HL-60 (cell line): ENCODE measurements around the gene ALDH5A1.

Experiments
- DNase-seq, 2 experiments: peaks; one replicate each; pipeline ENCODE4 v3.0.0-alpha.2; 2010 to 2020; ENCODE audit warnings: low read depth in 1 of 2, low spot score in 1 of 2
- H3K27ac ChIP-seq: fragments of 250-450 bp; sonication (Bioruptor Pico); replicated peaks from 2 replicates; pipeline ENCODE4 v1.5.1; 2020; ENCODE audit warnings: mild to moderate bottlenecking, moderate library complexity
- H3K27me3 ChIP-seq: fragments of 250-450 bp; sonication (Bioruptor Pico); 2 replicates; pipeline ENCODE4 v1.5.1; 2021; ENCODE audit warnings: mild to moderate bottlenecking, moderate library complexity; ENCODE audit not compliant: insufficient read depth, poor library complexity, severe bottlenecking
- H3K4me3 ChIP-seq: replicated peaks from 2 replicates; pipeline ENCODE4 v1.5.1; 2011; ENCODE audit warnings: mild to moderate bottlenecking, control low read depth, low read length; ENCODE audit not compliant: insufficient read depth
- GABPA ChIP-seq: IDR thresholded peaks from 2 replicates; pipeline ENCODE4 v1.6.1; 2012; ENCODE audit warnings: low read depth
- POLR2AphosphoS5 ChIP-seq: IDR thresholded peaks from 2 replicates; pipeline ENCODE4 v1.6.1; 2012; ENCODE audit warnings: low read depth
- SPI1 ChIP-seq: IDR thresholded peaks from 2 replicates; pipeline ENCODE4 v1.6.1; 2012; ENCODE audit warnings: low read depth, mild to moderate bottlenecking, borderline replicate concordance
- TF ChIP-seq, protein P1 (sequence below): IDR thresholded peaks from 2 replicates; pipeline ENCODE4 v1.6.1; 2012; ENCODE audit warnings: low read depth; ENCODE audit not compliant: insufficient replicate concordance
- TF ChIP-seq, protein P2 (sequence below): IDR thresholded peaks from one replicate; pipeline ENCODE4 v1.5.1; 2011; ENCODE audit warnings: low read length, control low read depth, inconsistent platforms; ENCODE audit not compliant: insufficient read depth

ALDH5A1 gene

DNA sequence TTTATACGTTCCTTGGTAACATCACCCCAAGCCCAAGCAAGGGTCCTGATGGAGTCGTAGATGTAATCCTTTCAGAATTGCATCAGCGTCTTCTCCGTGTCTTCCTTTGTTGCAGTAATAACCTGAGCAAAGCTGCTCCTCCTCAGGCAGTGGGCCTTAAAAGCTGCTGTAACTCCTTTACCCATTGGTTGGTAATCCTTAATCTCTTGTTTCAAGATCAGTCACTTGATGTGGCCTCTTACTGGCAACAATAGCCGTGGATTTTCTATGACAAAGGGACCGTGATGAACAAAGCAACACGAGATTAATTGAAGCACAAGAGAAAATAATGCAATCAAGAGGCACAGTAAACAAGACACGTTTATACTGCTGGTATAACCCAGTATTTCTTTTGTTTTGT, 44.6 kb downstream of the ALDH5A1 start:
- H3K27ac ChIP-seq = no peak overlapping the region
- H3K27me3 ChIP-seq = no peaks in the 10 kb centered on the region
- TF ChIP-seq, protein P1, sequence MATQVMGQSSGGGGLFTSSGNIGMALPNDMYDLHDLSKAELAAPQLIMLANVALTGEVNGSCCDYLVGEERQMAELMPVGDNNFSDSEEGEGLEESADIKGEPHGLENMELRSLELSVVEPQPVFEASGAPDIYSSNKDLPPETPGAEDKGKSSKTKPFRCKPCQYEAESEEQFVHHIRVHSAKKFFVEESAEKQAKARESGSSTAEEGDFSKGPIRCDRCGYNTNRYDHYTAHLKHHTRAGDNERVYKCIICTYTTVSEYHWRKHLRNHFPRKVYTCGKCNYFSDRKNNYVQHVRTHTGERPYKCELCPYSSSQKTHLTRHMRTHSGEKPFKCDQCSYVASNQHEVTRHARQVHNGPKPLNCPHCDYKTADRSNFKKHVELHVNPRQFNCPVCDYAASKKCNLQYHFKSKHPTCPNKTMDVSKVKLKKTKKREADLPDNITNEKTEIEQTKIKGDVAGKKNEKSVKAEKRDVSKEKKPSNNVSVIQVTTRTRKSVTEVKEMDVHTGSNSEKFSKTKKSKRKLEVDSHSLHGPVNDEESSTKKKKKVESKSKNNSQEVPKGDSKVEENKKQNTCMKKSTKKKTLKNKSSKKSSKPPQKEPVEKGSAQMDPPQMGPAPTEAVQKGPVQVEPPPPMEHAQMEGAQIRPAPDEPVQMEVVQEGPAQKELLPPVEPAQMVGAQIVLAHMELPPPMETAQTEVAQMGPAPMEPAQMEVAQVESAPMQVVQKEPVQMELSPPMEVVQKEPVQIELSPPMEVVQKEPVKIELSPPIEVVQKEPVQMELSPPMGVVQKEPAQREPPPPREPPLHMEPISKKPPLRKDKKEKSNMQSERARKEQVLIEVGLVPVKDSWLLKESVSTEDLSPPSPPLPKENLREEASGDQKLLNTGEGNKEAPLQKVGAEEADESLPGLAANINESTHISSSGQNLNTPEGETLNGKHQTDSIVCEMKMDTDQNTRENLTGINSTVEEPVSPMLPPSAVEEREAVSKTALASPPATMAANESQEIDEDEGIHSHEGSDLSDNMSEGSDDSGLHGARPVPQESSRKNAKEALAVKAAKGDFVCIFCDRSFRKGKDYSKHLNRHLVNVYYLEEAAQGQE = no peak
- TF ChIP-seq SPI1 (no peak), GABPA (no peak), POLR2AphosphoS5 (no peak)
- TF ChIP-seq, protein P2, sequence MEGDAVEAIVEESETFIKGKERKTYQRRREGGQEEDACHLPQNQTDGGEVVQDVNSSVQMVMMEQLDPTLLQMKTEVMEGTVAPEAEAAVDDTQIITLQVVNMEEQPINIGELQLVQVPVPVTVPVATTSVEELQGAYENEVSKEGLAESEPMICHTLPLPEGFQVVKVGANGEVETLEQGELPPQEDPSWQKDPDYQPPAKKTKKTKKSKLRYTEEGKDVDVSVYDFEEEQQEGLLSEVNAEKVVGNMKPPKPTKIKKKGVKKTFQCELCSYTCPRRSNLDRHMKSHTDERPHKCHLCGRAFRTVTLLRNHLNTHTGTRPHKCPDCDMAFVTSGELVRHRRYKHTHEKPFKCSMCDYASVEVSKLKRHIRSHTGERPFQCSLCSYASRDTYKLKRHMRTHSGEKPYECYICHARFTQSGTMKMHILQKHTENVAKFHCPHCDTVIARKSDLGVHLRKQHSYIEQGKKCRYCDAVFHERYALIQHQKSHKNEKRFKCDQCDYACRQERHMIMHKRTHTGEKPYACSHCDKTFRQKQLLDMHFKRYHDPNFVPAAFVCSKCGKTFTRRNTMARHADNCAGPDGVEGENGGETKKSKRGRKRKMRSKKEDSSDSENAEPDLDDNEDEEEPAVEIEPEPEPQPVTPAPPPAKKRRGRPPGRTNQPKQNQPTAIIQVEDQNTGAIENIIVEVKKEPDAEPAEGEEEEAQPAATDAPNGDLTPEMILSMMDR = no peak
- no peak for DNase-seq
- no peak overlapping the region for H3K4me3 ChIP-seq

DNA sequence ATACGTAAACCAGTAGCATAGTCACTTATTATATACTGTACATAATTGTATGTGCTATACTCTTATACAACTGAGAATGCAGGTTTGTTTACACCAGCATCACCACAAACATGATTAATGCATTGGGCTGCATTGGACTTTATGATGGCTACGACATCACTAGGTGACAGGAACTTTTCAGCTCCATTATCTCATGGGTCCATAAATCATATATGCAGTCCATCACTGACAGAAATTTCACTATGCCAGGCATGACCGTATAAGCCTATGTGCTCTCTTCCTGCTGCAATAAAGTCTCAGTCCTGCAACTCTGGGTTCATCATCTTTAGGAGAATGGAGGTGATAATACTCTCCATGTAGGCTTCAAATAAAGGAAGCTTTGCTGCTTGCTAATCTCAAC, 45.4 kb downstream of the ALDH5A1 start:
- TF ChIP-seq, protein P1 = no peak
- no peak for TF ChIP-seq SPI1
- no peak for TF ChIP-seq GABPA
- TF ChIP-seq POLR2AphosphoS5 = no peak
- TF ChIP-seq, protein P2 = no peak
- H3K4me3 ChIP-seq = no peak overlapping the region
- DNase-seq = no peak
- no peaks in the 10 kb centered on the region for H3K27me3 ChIP-seq
- H3K27ac ChIP-seq = no peak overlapping the region

DNA sequence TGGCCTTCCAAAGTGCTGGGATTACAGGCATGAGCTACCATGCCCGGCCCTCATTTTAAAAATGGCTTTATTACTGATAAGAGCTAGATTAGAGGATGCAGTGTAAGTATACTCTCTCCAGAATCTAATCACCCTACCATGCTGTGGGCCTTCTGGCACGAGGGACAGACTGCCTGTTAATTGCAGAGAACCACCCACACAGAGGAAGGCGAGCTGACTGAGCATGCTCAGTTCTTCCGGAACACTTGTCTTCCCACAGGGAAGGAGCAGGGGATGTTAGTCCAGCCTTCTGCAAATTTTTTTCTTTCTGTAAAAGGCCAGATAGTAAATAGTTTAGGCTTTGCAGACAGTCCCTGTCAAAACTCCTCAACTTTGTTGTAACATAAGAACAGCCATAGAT, 48.9 kb downstream of the ALDH5A1 start:
- H3K27me3 ChIP-seq = no peaks in the 10 kb centered on the region
- no peak overlapping the region for H3K4me3 ChIP-seq
- DNase-seq = no peak
- TF ChIP-seq, protein P2 = no peak
- no peak for TF ChIP-seq GABPA
- TF ChIP-seq POLR2AphosphoS5 = no peak
- TF ChIP-seq, protein P1 = no peak
- no peak for TF ChIP-seq SPI1
- no peak overlapping the region for H3K27ac ChIP-seq
